ENCODE measurements around the gene TUBB2B. TPM values are rescaled to one million over a fixed set of nuclear protein-coding genes. Genes with fewer than 3 reads are reported as not detected.
A peak's percentile ranks its signal among the peaks of the same experiment; 100 is the strongest.

TUBB2B gene
- total and polyA plus RNA-seq, 10 of the 15 experiments (the other 5 are each of a cell fraction or from before 2014, with no cell fraction given): 2.6 to 75.2 (median 21.2) TPM

- CTCF ChIA-PET: interaction anchor here (0.6 kb wide), 1 partner anchor 982 kb away, joined by 3 read pairs; no protein-coding TSS in a partner anchor
Observed at GRCh38 chr6:3204921-3205320, 22.5 kb downstream of the TUBB2B start.

More at GRCh38 chr6:3204921-3205320, 22.5 kb downstream of the TUBB2B start:
- RAD21 ChIA-PET (ENCODE audit: unreplicated experiment): no interaction called here
- BruUV-seq (replicated peaks): no TSS peak
- Histone ChIP-seq H3K4me2 (ENCODE audit: control insufficient read depth, insufficient read depth) (peak overlapping the region; percentile 31), H3K79me2 (ENCODE audit: control insufficient read depth, insufficient read depth, low read length) (no peaks in the 10 kb centered on the region), H3K9me3 (replicated peaks; ENCODE audit: control insufficient read depth, insufficient read depth, low read length) (peaks cover 4% of the 10 kb centered on the region; the same call in 2 of the 3 replicates), H3K9ac (ENCODE audit: control insufficient read depth, insufficient read depth, low read length) (no peak overlapping the region), H2AFZ (ENCODE audit: control insufficient read depth, low read depth, low read length) (no peak overlapping the region), H4K20me1 (ENCODE audit: control insufficient read depth, insufficient read depth) (no peaks in the 10 kb centered on the region), H3K4me1 (ENCODE audit: control insufficient read depth, insufficient read depth, low read length) (peaks cover 47% of the 10 kb centered on the region), H3K27me3 (replicated peaks in 1 of 2; ENCODE audit: control insufficient read depth in 2 of 2, insufficient read depth in 2 of 2, low read length in 1 of 2) (no peaks in the 10 kb centered on the region), H3K36me3 (ENCODE audit: control insufficient read depth in 2 of 2, insufficient read depth in 2 of 2, low read length in 1 of 2) (no peaks in the 10 kb centered on the region), H3K4me3 (peak overlapping the region; percentile 28; the same call in 1 of the 2 replicates), H3K27ac (ENCODE audit: control insufficient read depth, insufficient read depth) (peak overlapping the region; percentile 45)
- no peak for TF ChIP-seq TAF1 (IDR thresholded peaks at IDR 0.05; ENCODE audit: borderline replicate concordance, low read depth, low read length)
- no peak for TF ChIP-seq ZSCAN29 (IDR thresholded peaks at IDR 0.05)
- TF ChIP-seq MYC (IDR thresholded peaks at IDR 0.05; ENCODE audit: insufficient read depth, insufficient read length, insufficient replicate concordance, low read length, severe bottlenecking): no peak
- no peak for TF ChIP-seq E2F8 (IDR thresholded peaks at IDR 0.05; ENCODE audit: low read depth, partially characterized antibody)
- TF ChIP-seq RB1 (IDR thresholded peaks at IDR 0.05; ENCODE audit: borderline replicate concordance): no peak
- no peak for TF ChIP-seq SUPT20H (IDR thresholded peaks at IDR 0.05; ENCODE audit: borderline replicate concordance, control insufficient read depth, low read depth, low read length)
- no peak for TF ChIP-seq MYB (IDR thresholded peaks at IDR 0.05; ENCODE audit: borderline replicate concordance, low read depth, low read length)
- FAIRE-seq (no peak), ATAC-seq (no peak), DNase-seq (ENCODE audit: low read depth, low spot score) (no peak)
- WGBS (ENCODE audit: insufficient coverage, insufficient replicate concordance, low lambda C conversion rate, missing lambda C conversion rate): 63% methylated on average over 6 of the region's 6 CpGs
- in situ Hi-C loops (cut with MboI) (no loop called here), intact Hi-C loops (cut with micrococcal nuclease; ENCODE audit: unreplicated experiment) (loop anchor here (10.0 kb wide), 1 partner anchor 340 kb away; no protein-coding TSS in a partner anchor)
- SMC1A ChIA-PET (ENCODE audit: uncharacterized antibody, unreplicated experiment): no interaction called here
- POLR2A ChIA-PET: interaction anchor here (0.7 kb wide), 1 partner anchor 1669 kb away, joined by 4 read pairs; no protein-coding TSS in a partner anchor

Measured in GM12878 (cell line).